Glomerular visceral epithelial cell (primary cell): ENCODE measurements around the gene PACC1.
"Not testable (repeated sequence)": the region's sequence is repeated elsewhere in the genome, so short reads cannot be mapped to it uniquely, and the experiment has no call there.

Experiments used
- DNase-seq: peaks from one replicate; pipeline ENCODE4 v3.0.0-alpha.2; 2016; ENCODE audit errors: extremely low spot score

The PACC1 gene

DNA sequence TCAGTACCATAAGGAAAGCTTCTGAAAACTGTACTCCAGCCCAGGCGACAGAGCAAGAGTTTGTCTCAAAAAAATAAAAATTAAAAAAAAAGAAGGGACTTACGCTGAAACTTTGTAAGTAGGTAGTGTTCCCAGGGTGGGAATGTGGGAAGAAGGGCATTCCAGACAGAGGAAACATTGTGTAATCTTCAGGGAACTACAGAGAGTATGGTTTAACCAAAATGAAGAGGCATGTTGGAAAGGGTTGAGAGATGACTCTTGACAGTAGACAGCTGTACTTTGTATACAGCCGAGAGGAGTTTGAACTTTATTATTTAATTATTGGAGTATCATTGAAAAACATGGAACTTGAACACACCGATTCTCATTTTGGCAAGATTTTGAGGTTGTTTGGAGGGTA is 86.4 kb downstream of the PACC1 start:
- DNase-seq = no peak

DNA sequence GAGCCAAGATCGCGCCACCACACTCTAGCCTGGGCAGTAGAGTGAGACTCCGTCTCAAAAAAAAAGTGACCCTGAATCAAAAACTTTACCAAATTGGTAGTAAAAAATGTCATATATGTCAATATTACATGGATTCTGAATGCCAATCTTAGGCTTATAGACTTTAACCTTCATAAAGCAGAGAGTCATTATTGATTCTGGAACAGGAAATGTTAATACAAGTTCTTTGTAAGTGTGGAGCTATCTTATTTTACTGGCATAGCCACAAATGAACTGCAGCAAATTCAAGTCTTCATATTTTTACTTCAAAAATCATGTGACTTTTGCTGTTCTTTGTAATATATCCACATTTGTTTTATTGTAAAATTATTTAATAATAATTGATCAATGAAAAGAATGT is 88.1 kb downstream of the PACC1 start:
- no peak for DNase-seq

DNA sequence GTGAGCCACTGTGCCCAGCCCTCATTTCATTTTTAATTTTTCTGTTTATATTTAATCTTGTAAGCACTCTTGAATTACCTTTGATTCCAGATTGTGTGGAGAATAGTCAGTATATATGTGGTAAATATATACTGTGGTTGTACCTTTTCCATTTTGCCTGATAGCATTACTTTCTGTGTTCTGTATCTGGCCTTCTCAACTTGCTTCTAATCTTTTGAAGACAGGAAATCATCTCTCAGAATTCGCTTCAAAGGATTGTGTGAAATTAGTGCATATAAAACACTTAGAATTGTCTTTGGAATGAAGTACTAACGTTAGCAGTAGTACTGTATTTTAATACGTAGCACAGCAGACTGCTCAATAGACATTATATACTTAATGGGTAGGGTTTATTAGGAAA is 91.6 kb downstream of the PACC1 start:
- DNase-seq = no peak

DNA sequence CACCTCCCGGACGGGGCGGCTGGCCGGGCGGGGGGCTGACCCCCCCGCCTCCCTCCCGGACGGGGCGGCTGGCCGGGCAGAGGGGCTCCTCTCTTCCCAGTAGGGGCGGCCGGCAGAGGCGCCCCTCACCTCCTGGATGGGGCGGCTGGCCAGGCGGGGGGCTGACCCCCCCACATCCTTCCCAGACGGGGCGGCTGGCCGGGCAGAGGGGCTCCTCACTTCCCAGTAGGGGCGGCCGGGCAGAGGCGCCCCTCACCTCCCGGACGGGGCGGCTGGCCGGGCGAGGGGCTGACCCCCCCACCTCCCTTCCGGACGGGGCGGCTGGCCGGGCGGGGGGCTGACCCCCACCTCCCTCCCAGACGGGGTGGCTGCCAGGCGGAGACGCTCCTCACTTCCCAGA is 93.7 kb downstream of the PACC1 start:
- DNase-seq = not testable (repeated sequence)

DNA sequence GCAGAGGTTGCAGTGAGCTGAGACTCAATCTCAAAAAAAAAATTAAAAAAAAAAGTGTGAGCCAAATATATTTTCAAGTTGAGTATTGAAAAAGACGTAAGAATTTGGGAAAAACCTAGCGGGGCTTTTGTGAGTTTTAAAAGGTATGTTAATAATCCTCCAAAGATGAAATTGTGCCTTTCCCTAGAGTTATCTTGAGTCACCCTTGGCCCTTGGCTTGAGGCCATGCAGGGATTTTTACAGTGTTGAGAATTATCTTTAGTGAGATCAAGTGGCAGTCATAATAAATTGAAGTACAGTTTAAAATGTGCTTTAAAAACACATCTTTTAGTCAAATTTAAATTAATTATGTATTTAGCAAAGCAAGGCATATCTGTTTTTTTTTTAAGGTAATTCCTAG is 96.8 kb downstream of the PACC1 start:
- no peak for DNase-seq

DNA sequence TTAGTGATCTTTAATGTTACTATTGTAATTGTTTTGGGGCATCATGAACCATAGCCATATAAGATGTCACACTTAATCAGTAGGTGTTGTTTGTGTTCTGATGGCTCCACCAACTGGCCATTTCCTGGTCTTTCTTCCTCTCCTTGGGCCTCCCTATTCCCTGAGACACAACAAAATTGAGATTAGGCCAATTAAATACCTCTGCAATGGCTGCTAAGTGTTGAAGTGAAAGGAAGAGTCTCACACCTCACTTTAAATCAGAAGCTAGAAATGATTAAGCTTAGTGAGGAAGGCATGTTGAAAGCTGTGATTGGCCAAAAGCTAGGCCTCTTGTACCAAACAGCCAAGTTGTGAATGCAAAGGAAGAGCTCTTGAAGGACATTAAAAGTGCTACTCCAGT is 98.8 kb downstream of the PACC1 start:
- peak; percentile 4 for DNase-seq

DNA sequence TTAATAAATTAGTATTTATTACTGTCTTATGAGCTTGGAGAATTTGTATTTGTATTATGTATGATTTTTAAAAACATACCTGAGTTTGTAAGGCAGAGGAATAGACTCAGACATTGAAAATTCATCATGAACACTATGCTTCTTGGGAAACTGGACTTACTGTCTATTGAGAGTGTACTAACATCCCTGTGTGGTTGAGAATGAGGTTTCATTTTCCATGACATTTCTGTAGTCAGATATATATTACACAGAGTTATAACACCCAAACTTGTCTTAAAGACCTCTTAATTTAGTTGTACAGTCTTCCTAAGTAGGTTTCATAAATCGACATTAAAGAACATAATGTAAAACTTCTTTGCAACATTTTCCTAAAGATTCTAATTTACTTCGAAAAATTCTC is 99.5 kb downstream of the PACC1 start:
- no peak for DNase-seq
